HCEC 1CT (cell line): ENCODE measurements around the gene CACFD1.

ENCODE experiments used
- DNase-seq: peaks from one replicate; pipeline ENCODE4 v3.0.0-alpha.2; 2017

The CACFD1 gene

DNA sequence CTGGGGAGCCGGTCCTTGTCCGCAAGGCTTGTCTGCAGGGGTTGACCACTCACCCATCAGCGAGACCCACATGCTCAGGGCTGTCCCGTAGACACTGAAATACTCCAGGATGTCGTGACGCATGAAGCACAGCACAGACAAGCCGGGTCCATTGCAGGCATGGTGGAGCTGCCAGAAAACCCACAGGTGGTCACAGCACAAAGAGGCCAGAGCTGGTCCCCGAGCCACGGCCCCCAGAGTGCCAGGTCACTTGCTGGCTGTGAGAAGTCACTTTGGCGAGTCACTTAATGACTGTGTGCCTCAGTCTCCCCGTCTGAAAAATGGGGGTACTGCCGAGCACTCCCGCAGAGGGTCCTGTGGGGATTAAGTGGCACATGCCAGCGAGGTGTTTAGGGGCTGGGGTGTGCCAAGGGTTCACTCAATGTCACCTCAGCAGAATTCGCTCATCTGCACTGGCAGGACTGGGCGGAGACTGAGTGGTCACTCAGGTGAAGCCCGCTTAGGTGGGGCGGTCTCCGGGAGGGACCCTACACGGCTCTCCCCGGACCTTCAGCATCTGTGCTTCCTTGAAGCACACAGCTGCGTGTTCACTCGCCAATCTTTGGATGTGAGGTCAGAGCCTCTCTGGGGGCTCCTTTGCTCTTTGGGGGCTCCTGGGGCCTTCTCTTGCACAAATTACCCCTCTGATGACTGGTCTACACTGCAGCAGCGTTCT lies 60.5 kb downstream of the CACFD1 start:
- DNase-seq, result no peak
